ENCODE measurements around the gene NCAPD3. TPM values are rescaled to one million over a fixed set of nuclear protein-coding genes. Genes with fewer than 3 reads are reported as not detected.
A peak's percentile ranks its signal among the peaks of the same experiment; 100 is the strongest.
"Not testable (repeated sequence)": the region's sequence is repeated elsewhere in the genome, so short reads cannot be mapped to it uniquely, and the experiment has no call there.

NCAPD3 gene
- polyA plus RNA-seq (ENCODE audit: insufficient read length in 4 of 4), result 10 to 100 TPM; 30.1 to 31.2 (median 30.6) TPM

GRCh38 chr11:134223836-134224709, at the start of gene NCAPD3, which contains the start of gene VPS26B:
Gene NCAPD3, minus strand, starts transcription at chr11:134223967. Its CDS starts 41 bp downstream, at chr11:134223926.
Gene VPS26B, plus strand, starts transcription at chr11:134224671. Its CDS starts 452 bp downstream, at chr11:134225123.
- DNase-seq (ENCODE audit: low read depth in 4 of 4, low spot score in 3 of 4), result peak; percentile 92 to 94 (median 94)

- DNase-seq (ENCODE audit: low read depth in 4 of 4, low spot score in 3 of 4), result no peak
Observed at GRCh38 chr11:134273317-134273712, 49.5 kb upstream of the NCAPD3 start.

- DNase-seq (ENCODE audit: low read depth in 4 of 4, low spot score in 3 of 4), result no peak
Observed at GRCh38 chr11:134272381-134273316, 48.9 kb upstream of the NCAPD3 start.

GRCh38 chr11:134271978-134272377, 48.2 kb upstream of the NCAPD3 start:
- no peak for DNase-seq (ENCODE audit: low read depth in 4 of 4, low spot score in 3 of 4)

- DNase-seq (ENCODE audit: low read depth in 4 of 4, low spot score in 3 of 4), result no peak
Observed at GRCh38 chr11:134270250-134270714, 46.5 kb upstream of the NCAPD3 start.

GRCh38 chr11:134267966-134268365, 44.2 kb upstream of the NCAPD3 start:
- no peak for DNase-seq (ENCODE audit: low read depth in 4 of 4, low spot score in 3 of 4)

- no peak for DNase-seq (ENCODE audit: low read depth in 4 of 4, low spot score in 3 of 4)
Observed at GRCh38 chr11:134267461-134267860, 43.7 kb upstream of the NCAPD3 start.

GRCh38 chr11:134266841-134267251, 43.1 kb upstream of the NCAPD3 start:
- DNase-seq (ENCODE audit: low read depth in 4 of 4, low spot score in 3 of 4), result no peak

GRCh38 chr11:134266440-134266839, 42.7 kb upstream of the NCAPD3 start:
- no peak for DNase-seq (ENCODE audit: low read depth in 4 of 4, low spot score in 3 of 4)

GRCh38 chr11:134264966-134265764, 41.4 kb upstream of the NCAPD3 start:
- no peak for DNase-seq (ENCODE audit: low read depth in 4 of 4, low spot score in 3 of 4)

GRCh38 chr11:134261626-134262488, 38.1 kb upstream of the NCAPD3 start:
- no peak for DNase-seq (ENCODE audit: low read depth in 4 of 4, low spot score in 3 of 4)

GRCh38 chr11:134260983-134261382, 37.2 kb upstream of the NCAPD3 start:
- DNase-seq (ENCODE audit: low read depth in 4 of 4, low spot score in 3 of 4), result no peak

- DNase-seq (ENCODE audit: low read depth in 4 of 4, low spot score in 3 of 4), result no peak
Observed at GRCh38 chr11:134260503-134260902, 36.7 kb upstream of the NCAPD3 start.

GRCh38 chr11:134258577-134258976, 34.8 kb upstream of the NCAPD3 start:
- DNase-seq (ENCODE audit: low read depth in 4 of 4, low spot score in 3 of 4), result no peak

- DNase-seq (ENCODE audit: low read depth in 4 of 4, low spot score in 3 of 4), result no peak
Observed at GRCh38 chr11:134257101-134257500, 33.3 kb upstream of the NCAPD3 start.

- DNase-seq (ENCODE audit: low read depth in 4 of 4, low spot score in 3 of 4), result not testable (repeated sequence)
Observed at GRCh38 chr11:134255184-134255561, 31.4 kb upstream of the NCAPD3 start.

GRCh38 chr11:134254433-134255183, 30.8 kb upstream of the NCAPD3 start:
- DNase-seq (ENCODE audit: low read depth in 4 of 4, low spot score in 3 of 4), result no peak

- peak; percentile 93 to 94 (median 93) for DNase-seq (ENCODE audit: low read depth in 4 of 4, low spot score in 3 of 4)
Observed at GRCh38 chr11:134253188-134253993, 29.6 kb upstream of the NCAPD3 start, which contains the start of the genes ACAD8 and THYN1. Gene ACAD8, plus strand, starts transcription at chr11:134253568. Its CDS starts 33 bp downstream, at chr11:134253601. Gene THYN1, minus strand, starts transcription at chr11:134253352. Its CDS starts 470 bp downstream, at chr11:134252882.
